Stimulated activated CD8-positive, alpha-beta memory T cell treated with anti-CD3 and anti-CD28 coated beads, Interleukin-4, amount 100 ng/mL, for 24 hours (primary cell): ENCODE results near the gene NRDE2.
"Not testable (repeated sequence)": the region's sequence is repeated elsewhere in the genome, so short reads cannot be mapped to it uniquely, and the experiment has no call there.

Experiments used
- DNase-seq: peaks from one replicate; pipeline ENCODE4 v3.0.0-alpha.2; 2020; ENCODE audit warnings: low read depth

The NRDE2 gene

GRCh38 chr14:90268420-90268819 lies 63.3 kb downstream of the NRDE2 start:
- DNase-seq = no peak

GRCh38 chr14:90266441-90267154 lies 65.1 kb downstream of the NRDE2 start:
- no peak for DNase-seq

GRCh38 chr14:90263748-90264449 lies 67.8 kb downstream of the NRDE2 start:
- no peak for DNase-seq

GRCh38 chr14:90256354-90257131 lies 75.2 kb downstream of the NRDE2 start, which contains the start of gene PSMC1:
Gene PSMC1, plus strand, starts transcription at chr14:90256553. Its CDS starts 45 bp downstream, at chr14:90256598.
- peak; percentile 84 for DNase-seq

GRCh38 chr14:90255871-90256270 lies 75.9 kb downstream of the NRDE2 start:
- no peak for DNase-seq

GRCh38 chr14:90253826-90254225 lies 77.9 kb downstream of the NRDE2 start:
- no peak for DNase-seq

GRCh38 chr14:90248594-90248993 lies 83.1 kb downstream of the NRDE2 start:
- DNase-seq = no peak

GRCh38 chr14:90247441-90247840 lies 84.3 kb downstream of the NRDE2 start:
- DNase-seq = not testable (repeated sequence)

- no peak for DNase-seq
Measured at GRCh38 chr14:90246936-90247335, 84.8 kb downstream of the NRDE2 start.

GRCh38 chr14:90242444-90242843 lies 89.3 kb downstream of the NRDE2 start:
- no peak for DNase-seq

- DNase-seq = no peak
Measured at GRCh38 chr14:90239139-90239538, 92.6 kb downstream of the NRDE2 start.

GRCh38 chr14:90235179-90235976 lies 96.4 kb downstream of the NRDE2 start:
- DNase-seq = peak; percentile 55

- DNase-seq = not testable (repeated sequence)
Measured at GRCh38 chr14:90229942-90230341, 101.8 kb downstream of the NRDE2 start.

GRCh38 chr14:90228478-90228877 lies 103.3 kb downstream of the NRDE2 start:
- DNase-seq = no peak
